GM19468 (cell line): ENCODE results near the gene TRIM27.
"Not testable (repeated sequence)": the region's sequence is repeated elsewhere in the genome, so short reads cannot be mapped to it uniquely, and the experiment has no call there.

ENCODE experiments used
- ATAC-seq: cut with Tn5 transposase; IDR thresholded peaks from one replicate; pipeline ENCODE4 v1.9.1; 2021; ENCODE audit warnings: mild to moderate bottlenecking, moderate library complexity, moderate number of reproducible peaks; ENCODE audit not compliant: unreplicated experiment; ENCODE audit errors: extremely low read depth

TRIM27 gene

GRCh38 chr6:28943557-28944411 lies 20.0 kb upstream of the TRIM27 start:
- ATAC-seq, result no peak

GRCh38 chr6:28943223-28943556 lies 19.4 kb upstream of the TRIM27 start:
- no peak for ATAC-seq

- no peak for ATAC-seq
These were observed 18.1 kb upstream of the TRIM27 start for GRCh38 chr6:28941684-28942448.

- ATAC-seq, result peak; percentile 18
These were observed 17.3 kb upstream of the TRIM27 start for GRCh38 chr6:28940858-28941683.

- no peak for ATAC-seq
These were observed 16.6 kb upstream of the TRIM27 start for GRCh38 chr6:28940294-28940857.

- ATAC-seq, result no peak
These were observed 9.3 kb upstream of the TRIM27 start for GRCh38 chr6:28933069-28933468.

GRCh38 chr6:28929887-28930620 lies 6.3 kb upstream of the TRIM27 start:
- ATAC-seq, result no peak

- not testable (repeated sequence) for ATAC-seq
These were observed 5.6 kb upstream of the TRIM27 start for GRCh38 chr6:28929339-28929738.

GRCh38 chr6:28927846-28928245 lies 4.1 kb upstream of the TRIM27 start:
- ATAC-seq, result no peak

GRCh38 chr6:28922821-28923317 lies 916 bp downstream of the TRIM27 start:
- ATAC-seq, result peak; percentile 18

- ATAC-seq, result no peak
These were observed 1.6 kb downstream of the TRIM27 start for GRCh38 chr6:28922004-28922820.

GRCh38 chr6:28920281-28920680 lies 3.5 kb downstream of the TRIM27 start:
- ATAC-seq, result no peak

GRCh38 chr6:28914941-28915340 lies 8.8 kb downstream of the TRIM27 start:
- ATAC-seq, result no peak

- ATAC-seq, result no peak
These were observed 12.7 kb downstream of the TRIM27 start for GRCh38 chr6:28910901-28911690.

GRCh38 chr6:28907394-28907793 lies 16.4 kb downstream of the TRIM27 start:
- no peak for ATAC-seq

- ATAC-seq, result no peak
These were observed 17.1 kb downstream of the TRIM27 start for GRCh38 chr6:28906669-28907068.

- no peak for ATAC-seq
These were observed 20.1 kb downstream of the TRIM27 start for GRCh38 chr6:28903686-28904085.

GRCh38 chr6:28901831-28902230 lies 22.0 kb downstream of the TRIM27 start:
- ATAC-seq, result no peak
